Measurements from ENCODE around the gene RASSF5. TPM values are rescaled to one million over a fixed set of nuclear protein-coding genes. Genes with fewer than 3 reads are reported as not detected.

RASSF5 gene
- total RNA-seq, 1 experiment from 2014 or later: 12.4 TPM

DNA sequence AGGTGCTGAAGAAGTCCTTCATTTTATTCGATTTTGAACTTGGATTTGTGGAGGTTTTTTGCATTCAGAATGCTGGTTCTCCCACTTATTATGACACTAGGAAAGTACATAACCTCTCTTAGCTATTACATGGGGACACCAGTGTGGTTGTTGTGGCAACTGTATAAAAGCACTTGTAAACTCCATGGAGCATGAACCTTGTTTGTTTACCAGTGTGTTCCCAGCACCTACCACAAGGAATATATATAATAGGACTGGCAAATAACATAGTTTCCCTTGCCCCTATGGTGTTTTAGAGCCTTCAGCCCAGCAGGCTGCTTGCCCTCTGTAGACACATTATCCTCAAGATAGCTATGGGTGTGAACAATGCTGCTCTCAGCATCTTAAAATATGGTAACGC, 43.1 kb downstream of the RASSF5 start:
- no peak overlapping the region for H2AFZ ChIP-seq
- POLR2A ChIA-PET (ENCODE audit: unreplicated experiment): no interaction called here
- no peak for DNase-seq

DNA sequence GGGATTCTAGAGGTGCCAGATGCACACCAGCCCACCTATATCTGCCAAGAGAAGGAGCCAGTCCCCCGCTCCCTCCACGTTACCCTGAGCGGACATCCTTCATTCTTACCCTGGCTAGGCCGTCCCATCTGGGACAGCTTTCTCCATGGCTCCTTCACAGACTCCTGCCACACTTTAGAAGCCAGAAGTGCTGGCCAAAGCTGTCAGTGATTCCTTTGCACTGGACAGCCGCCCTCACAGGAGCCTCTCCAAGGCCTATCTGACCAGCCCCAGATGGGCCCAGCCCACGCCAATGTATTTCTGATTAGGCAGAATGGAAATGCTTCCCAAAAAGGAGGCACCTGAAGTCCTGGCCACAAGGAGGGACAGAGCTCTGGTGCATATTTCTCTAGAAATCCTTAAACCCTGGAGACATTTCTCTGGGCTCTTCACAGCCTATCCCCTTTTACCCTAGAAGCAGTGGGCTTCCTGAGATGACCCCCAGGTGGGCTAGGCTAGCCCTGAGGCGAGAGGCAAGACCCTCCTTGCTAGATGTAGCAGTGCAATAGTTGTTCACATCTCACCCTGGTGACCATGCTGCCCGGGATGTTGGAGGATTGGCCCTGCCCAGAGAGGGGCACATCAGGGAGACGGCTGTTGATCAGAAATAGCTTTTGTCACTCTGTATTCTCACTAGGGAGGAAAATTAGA, 44.1 kb downstream of the RASSF5 start:
- H3K9me2 ChIP-seq (ENCODE audit: insufficient read depth): no peaks in the 10 kb centered on the region
- no peaks in the 10 kb centered on the region; the same call in 1 of the 2 replicates for H4K20me1 ChIP-seq (ENCODE audit: insufficient read depth)
- no peaks in the 10 kb centered on the region for H3K79me2 ChIP-seq (ENCODE audit: low read depth)
- no peak overlapping the region for H3K4me3 ChIP-seq
- H3K36me3 ChIP-seq (ENCODE audit: low read depth): no peaks in the 10 kb centered on the region
- no peak for DNase-seq
- TF ChIP-seq EZH2 (IDR thresholded peaks at IDR 0.05; ENCODE audit: low read depth) (no peak), CTCF (conservative IDR thresholded peaks at IDR 0.05) (no peak)
- CTCF ChIA-PET: no interaction called here
- no peak overlapping the region for H3K4me2 ChIP-seq
- H3F3A ChIP-seq (ENCODE audit: insufficient read depth, low read depth): no peaks in the 10 kb centered on the region
- H3K9me3 ChIP-seq (ENCODE audit: insufficient read depth, low read depth): no peaks in the 10 kb centered on the region
- BruUV-seq (replicated peaks): no TSS peak
- no peaks in the 10 kb centered on the region for H3K27me3 ChIP-seq (ENCODE audit: insufficient read depth, low read depth)
- H2AFZ ChIP-seq: no peak overlapping the region
- intact Hi-C loops (cut with micrococcal nuclease; ENCODE audit: unreplicated experiment): no loop called here
- no peak overlapping the region for H3K27ac ChIP-seq
- 0 out of 2 replicates have a peak, but pooled peaks cover 2% of the 10 kb centered on the region for H3K4me1 ChIP-seq (replicated peaks; ENCODE audit: insufficient read depth)
- POLR2A ChIA-PET (ENCODE audit: unreplicated experiment): no interaction called here

More for the DNA sequence above, 43.1 kb downstream of the RASSF5 start:
- Histone ChIP-seq H3K4me3 (no peak overlapping the region), H3K36me3 (ENCODE audit: low read depth) (no peaks in the 10 kb centered on the region), H3K4me1 (replicated peaks; ENCODE audit: insufficient read depth) (no peaks in the 10 kb centered on the region), H4K20me1 (ENCODE audit: insufficient read depth) (no peaks in the 10 kb centered on the region), H3K27me3 (ENCODE audit: insufficient read depth, low read depth) (no peaks in the 10 kb centered on the region), H3K4me2 (no peak overlapping the region), H3K79me2 (ENCODE audit: low read depth) (no peaks in the 10 kb centered on the region), H3K9me2 (ENCODE audit: insufficient read depth) (no peaks in the 10 kb centered on the region), H3K9me3 (ENCODE audit: insufficient read depth, low read depth) (no peaks in the 10 kb centered on the region), H3K27ac (no peak overlapping the region), H3F3A (ENCODE audit: insufficient read depth, low read depth) (no peaks in the 10 kb centered on the region; the same call in 1 of the 2 replicates)
- no peak for TF ChIP-seq EZH2 (IDR thresholded peaks at IDR 0.05; ENCODE audit: low read depth)
- no peak for TF ChIP-seq CTCF (conservative IDR thresholded peaks at IDR 0.05)
- intact Hi-C loops (cut with micrococcal nuclease; ENCODE audit: unreplicated experiment): no loop called here
- BruUV-seq (replicated peaks): no TSS peak
- CTCF ChIA-PET: no interaction called here

- H3K4me1 ChIP-seq (replicated peaks; ENCODE audit: insufficient read depth): peaks cover 7% of the 10 kb centered on the region; the same call in 1 of the 2 replicates
- no peak for DNase-seq
- H4K20me1 ChIP-seq (ENCODE audit: insufficient read depth): no peaks in the 10 kb centered on the region; the same call in 1 of the 2 replicates
- no peaks in the 10 kb centered on the region for H3F3A ChIP-seq (ENCODE audit: insufficient read depth, low read depth)
- H3K4me3 ChIP-seq: no peak overlapping the region
- intact Hi-C loops (cut with micrococcal nuclease; ENCODE audit: unreplicated experiment): no loop called here
- H3K4me2 ChIP-seq: no peak overlapping the region
- H3K9me2 ChIP-seq (ENCODE audit: insufficient read depth): no peaks in the 10 kb centered on the region
- no peaks in the 10 kb centered on the region for H3K9me3 ChIP-seq (ENCODE audit: insufficient read depth, low read depth)
- no peaks in the 10 kb centered on the region for H3K79me2 ChIP-seq (ENCODE audit: low read depth)
- H2AFZ ChIP-seq: no peak overlapping the region
- POLR2A ChIA-PET (ENCODE audit: unreplicated experiment): no interaction called here
- H3K36me3 ChIP-seq (ENCODE audit: low read depth): no peaks in the 10 kb centered on the region
- CTCF ChIA-PET: no interaction called here
- TF ChIP-seq EZH2 (IDR thresholded peaks at IDR 0.05; ENCODE audit: low read depth) (no peak), CTCF (conservative IDR thresholded peaks at IDR 0.05) (no peak)
- no peaks in the 10 kb centered on the region for H3K27me3 ChIP-seq (ENCODE audit: insufficient read depth, low read depth)
- H3K27ac ChIP-seq: no peak overlapping the region
- no TSS peak for BruUV-seq (replicated peaks)
Observed at GRCh38 chr1:206551986-206552326, 44.6 kb downstream of the RASSF5 start.

All from PC-9 (cell line).